PC-3 (cell line): ENCODE measurements around the gene ACADSB.

Experiments
- EZH2 ChIP-seq: fragments of 300-600 bp; sonication (generic); IDR thresholded peaks from one replicate; pipeline ENCODE4 v1.6.1; 2017; ENCODE audit warnings: antibody characterized with exemption, mild to moderate bottlenecking, low read length; ENCODE audit not compliant: unreplicated experiment
- EZH2phosphoT487 ChIP-seq: fragments of 300-600 bp; sonication (generic); IDR thresholded peaks from 2 replicates; pipeline ENCODE4 v1.6.1; 2018; ENCODE audit warnings: mild to moderate bottlenecking, antibody characterized with exemption, low read length, borderline replicate concordance
- TF ChIP-seq, protein P1 (sequence below): fragments of 300-600 bp; sonication (generic); conservative IDR thresholded peaks from 2 replicates; pipeline ENCODE4 v1.5.1; 2017; ENCODE audit warnings: antibody characterized with exemption, low read depth, mild to moderate bottlenecking, low read length

DNA sequence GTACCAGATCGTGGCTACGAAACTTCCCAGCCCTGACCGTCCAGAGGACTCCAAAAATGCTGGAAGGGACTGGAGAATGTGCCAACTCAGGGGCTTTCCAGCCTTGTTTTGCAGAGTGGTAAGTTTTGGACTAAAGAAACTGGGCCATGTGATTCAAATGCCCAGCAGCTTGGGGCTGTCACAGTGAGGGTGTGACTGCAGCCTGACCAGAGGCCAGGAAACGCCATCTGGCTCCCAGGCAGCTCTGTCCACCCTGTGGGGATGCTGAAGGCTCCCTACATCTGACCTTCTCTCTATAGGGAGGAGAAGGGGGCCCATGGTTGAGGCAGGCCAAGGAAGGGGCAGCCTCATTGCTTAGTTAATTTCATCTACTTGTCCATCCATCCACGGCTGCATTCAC lies 65.4 kb downstream of the ACADSB start:
- TF ChIP-seq EZH2: no peak
- TF ChIP-seq, protein P1, sequence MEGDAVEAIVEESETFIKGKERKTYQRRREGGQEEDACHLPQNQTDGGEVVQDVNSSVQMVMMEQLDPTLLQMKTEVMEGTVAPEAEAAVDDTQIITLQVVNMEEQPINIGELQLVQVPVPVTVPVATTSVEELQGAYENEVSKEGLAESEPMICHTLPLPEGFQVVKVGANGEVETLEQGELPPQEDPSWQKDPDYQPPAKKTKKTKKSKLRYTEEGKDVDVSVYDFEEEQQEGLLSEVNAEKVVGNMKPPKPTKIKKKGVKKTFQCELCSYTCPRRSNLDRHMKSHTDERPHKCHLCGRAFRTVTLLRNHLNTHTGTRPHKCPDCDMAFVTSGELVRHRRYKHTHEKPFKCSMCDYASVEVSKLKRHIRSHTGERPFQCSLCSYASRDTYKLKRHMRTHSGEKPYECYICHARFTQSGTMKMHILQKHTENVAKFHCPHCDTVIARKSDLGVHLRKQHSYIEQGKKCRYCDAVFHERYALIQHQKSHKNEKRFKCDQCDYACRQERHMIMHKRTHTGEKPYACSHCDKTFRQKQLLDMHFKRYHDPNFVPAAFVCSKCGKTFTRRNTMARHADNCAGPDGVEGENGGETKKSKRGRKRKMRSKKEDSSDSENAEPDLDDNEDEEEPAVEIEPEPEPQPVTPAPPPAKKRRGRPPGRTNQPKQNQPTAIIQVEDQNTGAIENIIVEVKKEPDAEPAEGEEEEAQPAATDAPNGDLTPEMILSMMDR: no peak
- TF ChIP-seq EZH2phosphoT487: no peak
